NAMALWA (cell line): ENCODE data around the gene SDK1.

Experiments
- DNase-seq: peaks from one replicate; pipeline ENCODE4 v3.0.0-alpha.2; 2015; ENCODE audit warnings: low spot score

SDK1 gene

GRCh38 chr7:3887096-3887690, 586.1 kb downstream of the SDK1 start:
- DNase-seq, result no peak

GRCh38 chr7:3888096-3888495, 587.0 kb downstream of the SDK1 start:
- DNase-seq, result no peak

GRCh38 chr7:3892157-3892556, 591.1 kb downstream of the SDK1 start:
- DNase-seq, result no peak

DNA sequence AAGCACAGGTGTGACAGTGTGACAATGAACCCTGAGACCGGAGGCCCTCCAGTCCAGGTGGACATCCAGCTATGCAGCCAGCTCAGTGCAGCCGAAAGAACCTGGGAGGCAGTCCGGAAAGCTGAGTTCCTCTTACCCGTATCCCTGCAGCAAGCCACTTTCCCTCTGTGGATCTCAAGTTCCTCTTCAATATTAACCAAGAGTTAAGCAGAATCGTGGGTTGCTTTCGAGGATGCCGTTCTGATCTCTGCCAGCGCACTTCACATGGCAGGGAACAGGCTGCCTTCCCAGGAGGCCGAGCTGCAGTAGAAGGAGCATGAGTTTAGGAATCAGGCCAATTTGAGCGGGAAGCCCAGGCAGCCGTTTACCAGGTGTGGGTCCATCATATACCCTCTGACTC, 591.6 kb downstream of the SDK1 start:
- no peak for DNase-seq

- no peak for DNase-seq
Observed at GRCh38 chr7:3893151-3893788, 592.2 kb downstream of the SDK1 start.

- no peak for DNase-seq
Observed at GRCh38 chr7:3893789-3894153, 592.7 kb downstream of the SDK1 start.

- no peak for DNase-seq
Observed at GRCh38 chr7:3895341-3896116, 594.5 kb downstream of the SDK1 start.

DNA sequence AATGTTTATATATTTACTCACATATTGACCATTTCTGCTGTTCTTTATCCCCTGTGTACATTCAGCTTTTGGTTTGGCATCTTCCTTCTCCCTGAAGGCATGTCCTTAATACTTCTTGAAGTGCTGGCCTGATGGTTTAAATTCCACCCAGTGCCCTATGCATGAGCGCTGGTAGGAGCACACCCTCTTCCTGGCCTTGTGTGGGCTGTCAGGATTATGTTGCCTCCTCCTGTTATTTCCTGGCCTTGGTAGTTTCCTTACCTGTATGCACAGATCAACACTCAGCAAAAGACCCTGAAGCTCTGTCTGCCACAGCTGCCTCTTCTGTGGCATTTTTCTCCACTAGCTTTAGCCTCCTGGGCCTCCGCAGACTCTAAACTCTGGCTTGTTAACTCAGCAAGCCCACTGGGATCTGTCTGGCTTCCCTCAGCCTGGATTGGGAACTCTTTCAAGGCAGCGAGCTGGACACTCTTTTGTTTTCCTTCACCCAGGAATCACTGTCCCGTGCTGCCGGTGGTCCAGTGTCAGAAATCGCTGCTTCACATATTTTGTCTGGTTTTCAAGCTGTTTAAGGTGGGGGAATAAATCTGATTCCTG, 595.2 kb downstream of the SDK1 start:
- no peak for DNase-seq

DNA sequence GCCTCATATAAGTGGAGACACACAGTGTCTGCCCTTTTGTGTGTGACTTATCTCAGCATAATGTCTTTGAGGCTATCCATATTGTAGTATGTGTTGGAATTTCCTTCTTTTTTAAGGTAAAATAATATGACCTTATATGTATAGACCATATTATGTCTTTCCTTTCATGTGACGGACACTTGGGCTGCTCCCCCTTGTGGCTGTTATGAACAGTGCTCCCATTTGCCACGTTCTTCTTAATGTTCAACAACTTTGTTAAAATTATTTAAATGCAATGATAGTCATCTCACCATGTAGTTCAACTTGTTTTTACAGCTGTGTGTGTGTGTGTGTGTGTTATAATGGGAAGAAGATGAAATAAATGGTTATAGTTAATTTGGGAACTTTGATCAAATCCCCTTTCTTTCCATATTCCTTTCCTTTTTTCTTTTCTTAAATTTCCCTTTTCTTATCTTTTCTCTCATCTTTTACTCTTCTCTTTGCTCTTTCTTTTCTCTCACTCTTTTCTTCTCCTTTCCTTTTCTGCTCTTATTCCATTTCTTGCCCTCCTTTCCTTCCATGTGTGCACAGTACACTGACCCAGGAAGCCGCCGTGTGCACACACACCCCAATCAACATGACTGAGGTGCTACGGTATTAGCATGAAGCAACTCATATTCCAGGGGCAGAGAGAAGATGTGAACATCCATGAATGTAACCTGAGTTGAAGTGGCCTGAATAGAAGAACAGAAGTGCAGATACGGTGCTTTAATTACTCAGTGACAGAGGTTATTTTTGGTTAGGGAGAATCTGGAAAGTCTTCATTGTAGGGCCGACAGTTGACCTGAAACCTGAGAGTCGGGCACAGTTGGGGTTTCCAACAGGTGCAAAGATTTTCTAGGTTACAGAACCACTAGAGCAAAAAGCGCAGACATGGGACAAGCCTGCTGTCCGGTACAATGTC, 596.6 kb downstream of the SDK1 start:
- DNase-seq, result peak; percentile 70

GRCh38 chr7:3899559-3899991, 598.5 kb downstream of the SDK1 start:
- no peak for DNase-seq

DNA sequence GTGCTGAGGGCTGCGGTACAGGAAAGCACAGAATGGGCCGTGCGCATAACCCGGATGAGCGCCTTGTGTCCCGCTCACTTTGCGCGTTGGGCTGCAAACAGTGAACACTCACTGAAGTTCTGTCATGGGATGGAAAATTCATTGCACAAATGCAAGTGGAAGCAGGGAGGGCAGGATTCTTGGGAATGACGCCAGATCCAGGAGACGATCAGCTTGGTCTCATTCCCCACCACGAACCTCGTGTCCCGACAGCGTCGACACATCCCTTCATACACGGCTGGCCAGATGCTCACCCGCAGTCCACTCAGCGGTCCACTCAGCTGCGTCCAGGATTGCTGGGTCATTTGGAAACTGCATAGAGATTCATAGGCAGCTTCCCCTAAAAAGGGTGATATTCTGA, 607.1 kb downstream of the SDK1 start:
- DNase-seq, result no peak

DNA sequence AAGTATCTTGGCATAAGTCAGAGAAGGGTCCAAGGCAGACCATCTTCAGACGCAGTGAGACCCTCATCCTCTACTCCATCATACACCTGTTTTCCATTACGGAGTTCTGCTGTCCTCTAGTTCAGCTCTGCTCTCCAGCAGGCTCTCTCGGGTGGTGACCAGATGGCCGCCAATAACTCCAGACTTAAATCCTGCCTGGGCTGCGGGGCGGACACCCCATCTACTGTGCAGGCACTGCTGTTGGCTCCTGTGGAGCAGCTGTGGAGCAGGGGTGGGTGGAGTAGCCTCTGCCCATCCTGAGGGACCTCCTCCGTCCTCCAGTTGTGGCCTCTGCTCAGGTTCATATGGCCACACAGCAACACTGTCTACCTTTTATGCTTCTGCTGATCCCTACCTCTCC, 608.1 kb downstream of the SDK1 start:
- no peak for DNase-seq

GRCh38 chr7:3910054-3910453, 609.0 kb downstream of the SDK1 start:
- DNase-seq, result no peak

DNA sequence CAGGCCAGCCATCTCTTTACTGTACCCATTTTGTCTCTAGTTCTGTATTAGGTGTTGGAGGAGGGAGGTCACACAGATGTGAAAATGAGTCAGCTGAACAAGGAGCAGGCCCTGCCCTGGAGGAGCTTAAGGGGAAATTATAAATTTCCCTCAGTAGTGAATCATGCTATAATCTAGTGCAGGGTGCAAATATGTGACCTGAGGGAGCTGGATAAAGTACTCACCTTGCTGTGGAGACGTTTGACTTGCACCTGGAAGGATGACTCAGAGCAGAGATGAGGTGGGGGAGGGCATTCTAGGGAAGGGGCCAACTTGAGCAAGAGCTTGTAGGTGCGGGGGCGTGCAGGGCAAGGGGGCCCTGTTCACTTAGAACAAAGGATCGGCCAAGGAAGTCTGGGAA, 610.6 kb downstream of the SDK1 start:
- no peak for DNase-seq

GRCh38 chr7:3912291-3912690, 611.2 kb downstream of the SDK1 start:
- DNase-seq, result no peak

- no peak for DNase-seq
Observed at GRCh38 chr7:3914051-3914775, 613.2 kb downstream of the SDK1 start.

DNA sequence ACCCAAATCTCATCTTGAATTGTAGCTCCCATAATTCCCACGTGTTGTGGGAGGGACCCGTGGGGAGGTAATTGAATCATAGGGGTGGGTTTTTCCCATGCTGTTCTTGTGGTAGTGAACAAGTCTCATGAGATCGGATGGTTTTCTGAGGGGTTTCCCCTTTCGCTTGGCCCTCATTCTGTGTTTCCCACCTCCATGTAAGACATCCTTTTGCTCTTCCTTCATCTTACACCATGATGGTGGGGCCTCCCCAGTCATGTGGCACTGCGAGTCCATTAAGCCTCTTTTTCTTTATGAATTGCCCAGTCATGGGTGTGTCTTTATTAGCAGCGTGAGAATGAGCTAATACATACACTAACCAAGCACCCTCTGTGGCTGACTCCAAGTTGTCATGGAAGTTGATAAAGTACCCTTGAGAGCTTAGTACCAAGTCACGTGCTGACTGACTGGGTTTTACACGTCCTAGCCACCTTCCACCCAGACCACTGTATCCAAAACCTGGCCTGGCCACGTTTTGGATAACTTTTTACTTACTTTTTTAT, 614.4 kb downstream of the SDK1 start:
- DNase-seq, result no peak

DNA sequence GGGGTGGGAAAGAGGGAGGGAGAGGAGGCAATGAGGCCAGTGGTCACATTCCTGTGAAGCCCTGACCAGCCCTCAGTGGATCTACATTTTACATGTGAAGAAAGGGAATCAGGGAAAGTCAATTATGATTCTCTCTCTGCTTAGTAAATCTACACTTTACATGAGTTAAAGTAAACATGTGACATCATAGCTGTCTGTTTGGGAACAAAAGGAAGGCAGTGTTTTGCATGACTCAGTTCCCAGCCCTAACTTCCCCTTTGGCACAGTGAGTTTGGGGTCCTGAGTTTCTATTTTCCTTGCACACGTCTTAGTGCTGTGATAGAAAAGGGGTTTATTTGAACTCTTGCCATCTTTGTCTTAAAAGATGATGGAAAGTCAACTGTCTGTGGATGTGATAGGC, 615.1 kb downstream of the SDK1 start:
- no peak for DNase-seq

DNA sequence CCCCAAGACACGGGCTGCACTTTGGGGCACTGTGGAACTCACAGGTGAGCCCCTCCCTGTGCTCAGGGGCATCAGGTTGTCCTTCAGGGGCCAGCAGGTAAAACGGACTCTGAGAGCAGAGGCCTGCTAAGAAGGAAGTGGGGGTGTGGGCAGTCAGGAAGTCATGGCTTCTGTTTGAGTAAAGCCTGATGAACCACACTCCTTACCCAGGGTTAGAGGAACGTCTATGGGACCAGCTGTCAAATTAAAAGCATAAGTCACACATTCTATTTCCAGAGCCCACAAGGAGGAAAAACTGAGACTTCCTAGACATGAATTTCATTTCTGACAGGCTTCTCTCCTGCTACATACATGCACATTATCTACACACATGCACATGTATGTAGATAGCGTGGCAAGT, 616.4 kb downstream of the SDK1 start:
- DNase-seq, result no peak

DNA sequence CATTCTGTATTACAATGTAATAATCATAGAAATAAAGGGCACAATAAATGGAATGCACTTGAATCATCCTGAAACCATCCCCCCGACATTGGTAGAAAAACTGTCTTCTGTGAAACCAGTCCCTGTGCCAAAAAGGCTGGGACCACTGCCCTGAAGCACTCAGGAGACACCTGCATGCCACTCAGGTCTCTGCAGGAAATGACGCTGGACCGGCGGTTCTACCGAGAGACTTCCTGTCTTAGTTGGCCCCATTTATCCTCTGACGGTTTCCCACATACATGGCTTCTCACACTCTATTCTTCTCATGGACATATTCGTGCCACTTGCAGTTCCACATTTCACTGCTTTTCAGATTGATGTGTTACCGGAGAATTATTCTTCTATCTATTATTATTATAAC, 617.5 kb downstream of the SDK1 start:
- no peak for DNase-seq

DNA sequence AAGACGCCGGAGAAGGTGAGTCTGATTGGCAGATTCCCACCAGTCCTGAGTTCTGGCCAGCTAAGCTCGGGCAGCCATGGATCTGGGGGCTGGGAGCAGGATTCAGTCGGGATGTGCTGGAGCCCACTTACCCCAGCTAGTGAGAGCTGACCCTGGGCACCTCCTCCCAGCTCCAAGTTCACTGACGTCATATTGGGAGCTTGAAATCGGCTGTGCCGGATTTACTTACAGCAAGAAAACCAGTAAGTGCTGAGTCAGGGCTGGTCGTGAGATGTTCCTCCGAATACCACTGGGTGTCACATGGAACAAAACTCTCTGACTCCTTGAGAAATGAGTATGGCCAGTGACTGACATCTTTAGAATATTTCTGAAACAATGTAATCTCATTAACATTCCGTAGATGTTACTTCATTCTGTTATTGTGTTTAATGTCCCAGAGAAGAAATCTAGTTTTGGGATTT, 621.2 kb downstream of the SDK1 start:
- peak; percentile 20 for DNase-seq
